NCI-H82 treated with DMSO at 0.1 percent for 48 hours (cell line): Measurements from ENCODE around the gene ZFAND2B.

Experiments used
- DNase-seq: peaks from one replicate; lab custom pipeline; 2025; ENCODE audit not compliant: unreplicated experiment; lab: John Stamatoyannopoulos, UW

ZFAND2B gene, protein sequence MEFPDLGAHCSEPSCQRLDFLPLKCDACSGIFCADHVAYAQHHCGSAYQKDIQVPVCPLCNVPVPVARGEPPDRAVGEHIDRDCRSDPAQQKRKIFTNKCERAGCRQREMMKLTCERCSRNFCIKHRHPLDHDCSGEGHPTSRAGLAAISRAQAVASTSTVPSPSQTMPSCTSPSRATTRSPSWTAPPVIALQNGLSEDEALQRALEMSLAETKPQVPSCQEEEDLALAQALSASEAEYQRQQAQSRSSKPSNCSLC

DNA sequence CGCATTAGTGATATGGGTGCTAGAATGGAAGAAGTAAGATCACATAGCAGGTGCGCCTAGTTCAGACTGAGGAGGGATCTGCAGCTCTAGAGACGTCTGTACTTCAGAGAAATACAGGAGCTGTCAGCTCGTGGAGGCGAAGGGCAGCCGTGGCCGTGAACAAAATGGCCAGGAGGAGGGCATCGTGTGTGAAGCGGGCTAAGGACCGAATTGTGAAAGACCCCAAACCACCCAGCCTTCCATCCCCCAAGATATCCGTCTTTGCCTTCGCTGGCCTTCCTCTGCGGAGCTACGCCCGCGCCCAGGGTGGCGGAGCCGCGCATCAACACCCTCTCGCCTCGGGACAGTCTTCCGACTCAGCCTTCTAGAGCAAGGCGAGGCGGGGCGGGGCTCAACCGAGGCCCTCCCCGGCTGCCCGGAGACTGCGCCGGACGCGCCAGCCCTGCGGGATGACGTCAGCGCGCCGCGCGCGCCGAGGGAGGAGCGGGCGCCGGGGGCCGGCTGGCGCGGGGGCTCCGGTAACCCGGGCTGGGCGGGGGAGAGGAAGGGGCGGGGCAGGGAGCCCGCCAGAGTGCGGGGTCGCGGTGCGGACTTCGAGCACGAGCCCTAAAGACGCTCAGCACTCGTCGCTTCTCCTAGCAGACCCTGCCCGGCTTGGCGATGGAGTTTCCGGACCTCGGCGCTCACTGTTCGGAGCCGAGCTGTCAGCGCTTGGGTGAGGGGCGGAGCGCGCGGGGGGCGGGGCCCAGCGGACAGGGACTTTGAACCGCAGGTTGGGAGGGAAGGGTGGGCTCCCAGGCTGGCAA, at the start of gene ZFAND2B:
TSS of gene ZFAND2B (plus strand) at position 455 of the 806 bp plus-strand sequence. CDS start at position 661, 206 bp downstream.
- peak; percentile 78 for DNase-seq

DNA sequence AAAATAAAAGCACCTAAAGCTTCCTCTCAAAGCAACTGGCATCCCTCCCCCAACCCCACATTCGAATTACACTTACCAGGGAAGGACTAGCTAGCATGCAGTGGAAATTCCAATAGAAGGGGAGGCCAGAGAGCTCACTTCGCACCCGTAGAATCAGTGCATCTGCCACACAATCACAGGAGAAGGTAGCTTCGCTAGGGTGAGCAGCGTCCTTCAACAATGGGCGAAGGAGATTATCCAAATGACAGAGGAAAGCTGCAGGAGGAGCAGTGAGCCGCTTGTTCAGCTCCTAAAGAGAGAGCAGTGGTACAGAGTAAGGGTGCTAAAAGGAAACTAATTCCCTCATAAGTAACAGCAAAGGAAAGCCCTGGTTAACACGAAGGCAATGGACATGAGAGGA, 49.2 kb upstream of the ZFAND2B start:
- DNase-seq: no peak

DNA sequence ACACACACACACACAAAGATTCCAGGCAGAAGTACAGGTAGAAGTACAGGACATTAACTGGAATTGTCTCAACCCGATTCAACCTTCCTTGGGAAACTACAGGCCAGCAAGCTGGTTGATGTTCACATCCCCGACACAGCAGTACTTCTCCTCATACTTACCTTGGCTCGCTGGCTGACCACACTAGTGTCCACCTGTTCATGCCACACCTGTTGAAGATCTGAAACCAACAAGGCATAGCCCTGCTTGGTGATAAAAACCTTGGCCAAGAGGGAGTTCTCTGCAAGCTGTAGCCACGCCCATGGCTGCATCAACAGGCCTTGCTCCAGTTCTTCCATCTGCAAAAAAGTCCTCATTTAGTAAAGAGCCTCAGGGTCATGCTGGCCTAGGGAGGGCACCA, 48.6 kb upstream of the ZFAND2B start:
- DNase-seq: no peak

DNA sequence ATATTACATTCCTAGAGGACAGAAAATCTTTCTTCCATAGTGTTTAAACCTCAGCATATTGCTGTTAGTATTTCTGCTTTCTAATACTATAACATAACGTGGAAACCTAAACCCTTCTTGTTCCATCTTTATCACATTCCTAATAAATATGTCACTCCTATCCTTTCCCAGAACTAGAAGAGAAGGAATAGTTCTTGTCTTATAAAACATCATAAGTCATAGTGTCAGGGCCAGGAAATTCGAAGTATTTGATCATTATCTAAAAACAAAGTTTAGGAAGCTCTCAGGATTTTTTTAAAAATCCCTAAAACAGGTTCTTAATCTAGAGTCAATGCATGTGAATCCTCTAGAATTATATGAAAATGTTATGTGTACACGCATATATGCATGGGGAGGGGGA, 48.0 kb upstream of the ZFAND2B start:
- DNase-seq: no peak

DNA sequence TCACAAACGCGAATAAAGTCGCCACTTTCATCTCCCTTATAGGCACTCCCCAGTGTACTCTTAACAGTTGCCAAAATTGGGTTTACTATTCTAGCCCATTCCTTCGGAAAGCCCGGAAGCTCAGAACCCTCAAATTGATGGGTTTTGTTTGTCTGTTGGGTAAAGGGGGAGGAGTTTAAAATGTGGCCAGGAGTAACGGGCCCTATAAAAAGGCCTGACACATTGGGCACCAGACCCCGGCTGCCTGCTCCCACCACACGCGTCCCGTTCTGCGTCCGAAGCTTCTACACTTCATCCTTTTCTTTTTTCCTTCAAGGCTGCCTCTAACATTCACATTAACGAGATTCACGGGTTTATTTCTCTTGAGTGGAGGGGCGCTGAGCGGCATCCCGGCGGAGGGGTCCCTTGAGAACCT, 46.8 kb upstream of the ZFAND2B start:
- no peak for DNase-seq

DNA sequence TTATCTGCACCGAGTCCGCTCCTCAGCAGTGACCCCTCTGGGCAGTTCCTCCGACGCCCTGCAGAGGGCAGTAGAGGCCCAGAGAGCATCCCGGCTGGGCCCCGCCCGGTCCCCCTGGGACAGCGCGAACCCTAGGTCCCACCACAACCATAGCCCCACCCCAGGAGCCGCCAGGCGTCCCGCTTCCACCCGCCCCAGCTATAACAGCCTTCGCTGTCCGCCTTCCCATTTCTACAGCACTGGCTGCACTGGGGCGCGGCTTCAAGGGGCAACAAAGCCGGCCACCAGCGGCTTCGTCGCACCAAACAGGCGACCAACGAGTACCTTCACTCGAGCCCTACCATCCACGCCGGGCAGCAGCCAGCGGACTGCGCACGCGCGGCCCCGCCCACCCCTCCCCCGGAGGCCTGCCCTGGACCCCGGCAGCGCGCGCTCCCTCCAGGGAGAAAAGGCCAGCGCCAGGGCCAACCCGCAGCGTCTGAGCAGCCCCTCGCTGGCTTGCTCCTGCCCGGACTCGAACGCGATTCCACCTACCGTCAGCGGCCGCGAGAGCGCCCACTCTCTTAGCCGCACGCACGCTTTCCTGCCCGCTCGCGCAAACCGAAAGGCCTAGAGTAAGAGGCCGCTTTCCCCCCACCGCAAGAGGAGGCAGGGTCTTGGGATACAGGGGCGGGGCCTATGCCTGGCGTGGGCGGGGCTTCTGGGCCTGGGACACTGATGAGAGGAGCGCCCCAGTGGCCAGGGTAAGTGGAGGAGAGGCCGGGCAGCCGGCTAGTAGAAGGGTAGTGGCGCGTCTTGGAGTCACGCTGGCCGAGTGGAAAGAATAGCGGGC, 46.2 kb upstream of the ZFAND2B start, which contains the start of gene NHEJ1:
TSS of gene NHEJ1 (minus strand) at position 630 of the 832 bp plus-strand sequence. CDS start 2,453 bp downstream, outside the sequence.
- DNase-seq: peak; percentile 83

DNA sequence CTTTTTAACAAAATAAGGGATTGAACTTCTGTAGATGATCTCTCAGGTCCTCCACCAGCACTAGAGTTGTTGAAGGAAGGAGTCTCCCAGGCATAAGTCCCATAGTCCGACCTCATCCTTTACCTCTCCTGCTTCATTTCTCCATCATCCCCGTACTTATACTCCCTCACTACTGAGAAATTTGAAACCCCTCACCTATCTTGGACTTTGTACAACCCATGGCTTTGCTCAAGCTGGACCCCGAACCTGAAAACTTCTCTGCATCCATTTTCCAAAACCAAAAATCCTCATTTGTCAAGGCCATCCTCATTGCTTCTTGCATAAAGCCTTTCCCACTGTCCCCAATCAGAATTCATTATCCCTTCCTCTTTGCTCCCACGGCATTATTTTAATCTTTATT, 45.5 kb upstream of the ZFAND2B start:
- DNase-seq: no peak

DNA sequence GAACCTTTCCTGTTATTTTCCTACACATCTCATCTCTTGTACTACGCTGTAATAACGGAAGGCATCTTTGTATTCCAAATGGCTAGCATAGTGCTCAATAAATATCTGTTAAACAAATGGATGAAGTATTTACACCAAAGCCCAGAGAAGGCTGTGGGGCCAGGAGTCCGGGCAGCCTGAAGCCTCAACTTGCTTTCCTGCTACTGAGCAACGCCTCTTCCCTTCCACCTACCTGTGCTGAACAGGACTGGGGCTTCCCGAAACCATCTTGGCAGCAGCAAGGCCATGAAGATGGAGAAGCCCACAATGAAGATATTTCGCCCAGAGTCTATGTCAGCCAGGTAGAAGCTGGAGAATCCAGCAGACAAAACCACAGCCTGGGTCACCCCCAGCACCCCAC, 43.4 kb upstream of the ZFAND2B start:
- no peak for DNase-seq

DNA sequence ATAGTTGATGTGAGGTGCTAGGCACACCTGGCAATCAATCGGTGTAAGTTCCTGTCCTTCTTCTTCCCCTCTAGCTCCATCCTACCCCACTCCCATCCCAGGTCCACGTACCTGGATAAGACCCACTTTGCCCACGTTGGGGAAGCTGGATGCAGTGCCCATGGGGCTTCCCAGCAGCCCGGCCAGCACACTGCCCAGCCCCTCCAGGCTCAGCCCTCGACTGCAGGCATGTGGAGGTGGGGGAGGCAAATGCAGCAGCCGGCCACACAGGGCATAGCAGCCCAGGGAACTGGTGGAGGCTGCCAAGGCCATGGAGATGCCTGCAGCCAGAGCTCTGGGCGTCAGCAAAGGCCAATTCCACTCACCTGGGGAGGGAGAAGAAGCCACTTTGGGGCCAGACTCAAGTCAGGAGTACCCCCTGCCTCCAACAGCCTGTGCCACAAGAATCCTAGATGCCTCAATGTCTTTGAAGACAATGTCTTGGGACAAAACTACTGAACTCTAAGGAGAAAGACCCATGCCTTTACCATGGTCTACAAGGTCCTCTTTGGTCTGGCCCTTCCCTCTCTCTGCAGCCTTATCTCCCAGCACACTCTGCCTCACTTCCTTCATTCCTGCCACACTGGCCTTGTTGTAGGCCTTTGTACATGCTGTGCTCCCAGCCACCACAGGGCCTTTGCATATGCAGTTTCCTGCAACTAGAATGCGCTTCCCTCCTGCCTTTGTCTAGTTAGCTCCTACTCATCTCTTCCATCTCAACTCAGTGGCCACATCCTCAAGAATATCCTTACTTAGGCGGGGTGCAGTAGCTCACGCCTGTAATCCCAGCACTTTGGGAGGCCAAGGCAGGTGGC, 41.3 kb upstream of the ZFAND2B start:
- DNase-seq: no peak

DNA sequence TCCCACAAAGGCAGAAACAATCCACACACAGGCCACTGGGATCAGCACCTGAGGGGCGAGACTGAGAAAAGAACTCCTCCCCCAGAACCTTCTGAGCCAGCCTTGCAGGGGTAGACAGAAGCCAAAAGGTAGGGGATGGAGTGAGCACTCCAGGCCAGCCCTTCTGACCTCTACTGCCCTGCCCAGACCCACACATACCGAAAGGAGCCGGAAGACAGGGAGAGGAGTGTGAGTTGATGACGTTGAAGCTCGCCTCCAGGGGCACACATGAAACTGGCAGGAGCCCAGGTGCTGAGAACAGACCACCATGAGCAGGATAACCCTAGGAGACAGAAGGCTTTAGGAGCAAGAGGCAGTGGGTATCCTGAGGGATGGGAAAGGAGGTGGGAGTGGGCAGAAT, 38.6 kb upstream of the ZFAND2B start:
- no peak for DNase-seq

DNA sequence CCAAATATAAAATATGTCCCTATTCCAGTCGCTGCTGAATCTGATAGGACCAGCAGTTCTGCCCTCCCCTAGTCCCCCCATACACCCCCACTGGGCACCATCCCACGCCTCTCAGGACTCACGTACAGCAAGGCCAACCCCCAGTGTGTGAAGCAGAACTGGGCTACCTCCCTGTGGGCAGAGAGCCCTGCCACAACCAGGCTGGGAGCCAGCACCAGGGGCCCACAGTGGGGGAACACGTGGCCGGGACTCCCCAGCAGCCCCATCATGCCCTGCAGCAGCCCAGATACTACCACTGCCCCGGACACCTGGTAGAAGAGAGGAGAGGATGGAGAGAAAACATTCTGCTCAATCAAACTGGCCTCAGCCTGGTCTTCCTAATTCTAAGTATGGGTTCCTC, 38.1 kb upstream of the ZFAND2B start:
- DNase-seq: no peak

DNA sequence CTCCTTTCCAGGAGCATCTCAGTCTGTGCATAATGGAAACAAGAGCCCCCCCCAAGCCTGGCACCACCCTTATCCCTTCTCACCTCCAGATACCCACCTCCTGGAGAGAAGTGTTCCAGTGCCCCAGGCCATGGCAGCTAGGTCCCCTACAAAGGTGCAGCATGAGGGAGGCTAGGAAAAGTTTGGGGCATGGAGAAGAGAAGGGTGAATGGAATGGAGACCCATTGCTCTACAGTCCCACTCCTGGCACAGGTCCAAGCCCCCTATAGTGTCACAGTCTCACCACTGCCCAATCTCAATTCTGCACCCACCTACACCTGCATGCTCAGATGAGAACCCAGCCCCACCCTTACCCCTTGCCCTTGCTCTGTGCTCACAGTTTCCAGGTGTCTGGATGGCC, 37.6 kb upstream of the ZFAND2B start:
- no peak for DNase-seq

DNA sequence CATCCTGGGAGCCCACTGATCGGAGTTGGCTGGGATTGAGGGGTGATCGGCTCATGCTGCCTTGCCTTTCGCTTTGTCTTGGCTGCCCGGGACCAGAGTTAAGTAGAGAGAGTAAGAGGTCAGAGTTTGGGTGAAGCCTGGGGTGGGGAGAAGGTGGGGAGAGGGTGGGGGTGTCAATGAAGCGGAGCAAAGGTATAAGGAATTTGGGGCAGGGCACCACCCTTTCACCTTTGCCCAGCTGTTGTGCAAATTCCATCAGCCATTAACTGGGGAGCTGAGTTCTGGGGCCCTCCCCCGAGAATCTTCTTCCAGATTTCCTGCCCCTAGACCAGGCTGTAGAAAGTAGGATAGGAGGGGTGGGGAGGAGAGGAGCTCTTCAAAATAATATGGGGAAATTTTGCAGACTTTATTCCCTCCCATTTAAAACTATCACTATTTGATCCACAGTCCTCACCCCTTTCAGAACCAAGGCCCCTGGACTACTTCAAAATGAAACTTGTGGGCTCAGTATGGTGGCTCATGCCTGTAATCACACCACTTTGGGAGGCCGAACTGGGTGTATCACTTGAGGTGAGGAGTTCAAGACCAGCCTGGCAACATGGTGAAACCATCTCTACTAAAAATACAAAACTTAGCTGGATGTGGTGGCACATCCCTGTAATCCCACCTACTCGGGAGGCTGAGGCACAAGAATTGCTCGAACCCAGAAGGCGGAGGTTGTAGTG, 36.5 kb upstream of the ZFAND2B start, which contains the start of gene SLC23A3:
TSS of gene SLC23A3 (minus strand) at position 100 of the 725 bp plus-strand sequence. CDS start at position 55, 45 bp downstream.
- DNase-seq: no peak

DNA sequence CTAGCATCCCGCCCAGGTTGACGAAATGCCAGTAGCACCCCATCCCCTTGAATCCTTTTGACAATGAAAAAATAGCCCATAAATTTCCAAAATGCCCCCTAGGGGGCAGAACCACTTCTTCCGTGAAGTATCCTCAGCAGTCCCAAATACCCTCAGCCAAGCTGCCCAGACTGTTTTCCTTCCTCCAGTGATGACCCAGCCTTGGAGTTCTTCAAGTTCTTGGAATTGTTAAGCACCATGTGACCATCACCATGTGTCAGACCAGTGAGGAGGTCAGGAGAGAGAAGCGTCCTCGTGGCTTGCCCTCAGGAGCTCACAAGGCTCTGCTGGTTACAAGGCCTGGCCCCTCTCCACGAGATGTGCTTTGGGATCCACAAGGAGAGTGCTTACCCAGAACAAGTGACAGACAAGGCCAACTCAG, 35.3 kb upstream of the ZFAND2B start:
- peak; percentile 20 for DNase-seq

DNA sequence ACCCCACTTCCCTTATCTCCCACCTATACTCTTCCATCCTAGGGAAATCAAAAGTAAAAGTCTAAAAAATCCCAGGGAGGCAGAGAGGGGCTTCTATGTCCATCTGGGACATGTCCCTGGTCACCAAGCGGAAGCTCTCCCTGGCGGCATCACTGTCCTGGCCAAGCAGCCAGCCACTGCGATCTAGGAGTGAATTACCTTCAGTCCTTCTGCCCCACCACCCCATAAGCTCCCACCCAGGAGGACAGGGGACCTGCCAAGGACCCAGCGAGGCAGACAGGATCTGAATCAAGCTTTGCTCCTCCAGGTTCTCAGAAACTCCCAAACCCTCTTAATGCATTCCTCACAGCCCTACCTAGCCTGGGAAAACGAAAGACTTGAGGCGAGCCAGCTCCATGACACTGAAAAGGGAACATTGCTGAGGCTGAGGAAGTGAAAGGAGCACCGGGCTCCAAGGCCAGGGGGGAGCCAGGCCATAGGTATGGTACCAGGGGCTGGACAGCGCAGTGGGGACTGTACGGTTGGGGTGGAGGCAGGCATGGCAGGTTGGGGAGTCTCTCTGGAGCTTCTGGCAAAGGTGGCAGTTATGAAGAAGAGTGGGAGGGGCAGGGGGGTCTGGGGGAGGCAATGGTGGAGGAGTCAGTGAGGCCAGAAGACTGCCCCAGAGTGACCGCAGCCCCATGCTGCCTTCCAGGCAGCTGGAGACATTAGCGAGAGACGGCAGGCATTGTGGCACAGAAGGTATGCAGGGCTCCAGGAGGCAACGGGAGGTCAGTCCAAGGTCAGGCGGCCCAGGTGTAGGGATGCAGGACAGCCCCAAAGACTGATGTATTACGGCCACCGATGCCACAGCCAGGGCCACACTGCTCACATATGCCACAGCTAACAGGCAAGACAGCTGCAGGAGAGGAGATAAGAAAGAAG, 34.1 kb upstream of the ZFAND2B start:
- no peak for DNase-seq

DNA sequence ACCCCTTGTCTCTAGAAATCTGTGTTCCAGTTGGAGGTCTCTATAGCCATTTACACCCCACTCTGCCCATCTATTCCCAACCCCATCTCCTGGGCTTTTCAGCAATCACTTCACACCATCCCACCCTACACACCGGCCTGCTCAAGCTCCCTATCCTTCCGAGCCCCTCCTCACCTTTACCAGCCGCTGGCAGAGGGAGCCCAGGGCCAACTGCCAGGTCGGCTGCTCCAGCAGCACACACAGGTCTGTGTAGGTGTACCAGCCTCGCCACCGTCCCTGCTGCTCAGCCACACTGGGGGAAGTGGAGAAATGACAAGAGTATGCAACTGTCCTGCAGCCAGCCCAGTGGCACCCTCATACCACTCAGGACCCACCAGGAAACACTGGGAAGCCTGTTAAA, 33.4 kb upstream of the ZFAND2B start:
- no peak for DNase-seq

DNA sequence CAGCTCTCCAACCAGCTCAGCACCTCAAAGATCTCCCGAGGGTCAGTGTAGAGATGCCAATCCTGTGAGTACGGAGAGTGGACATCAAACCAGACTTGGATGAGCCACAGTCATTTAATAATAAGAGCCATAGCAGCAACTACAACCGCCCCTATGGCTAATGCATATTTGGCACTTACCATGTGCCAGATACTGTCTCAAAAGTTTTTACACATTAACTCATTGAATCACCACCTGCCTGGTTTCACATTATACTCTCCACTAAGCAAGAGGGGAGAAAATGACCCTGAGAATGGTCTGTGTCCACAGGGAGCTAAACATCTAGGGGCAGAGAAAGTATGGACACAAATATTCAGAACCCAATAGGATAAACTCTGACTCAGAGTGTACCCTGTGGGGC, 32.4 kb upstream of the ZFAND2B start:
- no peak for DNase-seq

DNA sequence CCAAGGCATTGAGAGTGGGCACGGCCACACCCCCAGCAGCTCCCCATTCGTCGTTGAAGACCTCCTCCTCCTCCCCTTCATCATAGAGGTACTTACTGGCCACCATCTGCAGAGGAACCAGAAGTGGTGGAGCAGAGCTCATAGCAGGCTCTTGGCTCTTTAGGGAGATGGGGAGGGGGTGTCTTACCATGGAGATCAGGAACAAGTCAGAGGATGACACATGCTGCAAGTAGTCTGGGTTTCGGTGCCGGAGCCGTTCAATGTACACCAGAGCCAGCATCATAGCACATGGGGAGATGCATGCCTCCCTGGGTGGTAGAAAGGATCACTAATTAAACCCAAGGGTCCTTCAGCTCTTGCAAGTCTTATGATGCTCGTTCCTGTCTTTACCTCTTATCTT, 31.8 kb upstream of the ZFAND2B start:
- no peak for DNase-seq

DNA sequence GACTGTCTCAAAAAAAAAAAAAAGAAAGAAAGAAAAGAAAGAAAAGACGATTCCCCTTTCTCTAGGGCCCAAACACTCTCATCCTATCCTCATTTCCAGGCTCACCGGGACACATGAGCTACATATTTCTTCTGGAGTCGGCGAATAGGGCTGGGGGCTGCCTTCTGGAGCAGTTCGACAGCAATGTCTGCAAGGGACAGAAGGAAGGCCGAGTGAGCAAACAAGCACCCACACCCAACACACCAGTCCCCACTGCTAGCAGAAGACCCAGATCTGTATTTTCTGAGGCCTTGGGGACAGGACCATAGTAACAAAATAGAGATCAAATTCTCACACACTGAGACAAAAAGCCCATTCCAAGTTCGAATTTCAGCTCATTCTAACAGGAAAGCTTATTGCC, 31.1 kb upstream of the ZFAND2B start:
- DNase-seq: no peak
